ES-I3 (cell line): ENCODE results near the gene TSPO.

Experiments used
- H3K36me3 ChIP-seq: 2 replicates; pipeline ENCODE4 v1.6.1; 2013; ENCODE audit warnings: mild to moderate bottlenecking, low read length, control low read depth, moderate library complexity; ENCODE audit not compliant: insufficient read depth
- H3K4me1 ChIP-seq: 2 replicates; pipeline ENCODE4 v1.6.1; 2013; ENCODE audit warnings: mild to moderate bottlenecking, control low read depth, low read length; ENCODE audit not compliant: insufficient read depth
- H3K9ac ChIP-seq: 2 replicates; pipeline ENCODE4 v1.6.1; 2013; ENCODE audit warnings: low read depth, mild to moderate bottlenecking, low read length, moderate library complexity
- H3K9me3 ChIP-seq: 2 replicates; pipeline ENCODE4 v1.6.1; 2013; ENCODE audit warnings: mild to moderate bottlenecking, low read length, moderate library complexity; ENCODE audit not compliant: control insufficient read depth, insufficient read depth

The TSPO gene

GRCh38 chr22:43187171-43188099 is 36.1 kb downstream of the TSPO start:
- H3K9ac ChIP-seq, result peak overlapping the region; percentile 58
- H3K9me3 ChIP-seq, result no peaks in the 10 kb centered on the region
- no peaks in the 10 kb centered on the region for H3K36me3 ChIP-seq
- H3K4me1 ChIP-seq, result peaks cover 11% of the 10 kb centered on the region; the same call in 1 of the 2 replicates

GRCh38 chr22:43188829-43189545 is 37.6 kb downstream of the TSPO start:
- Histone ChIP-seq H3K9me3 (no peaks in the 10 kb centered on the region), H3K36me3 (no peaks in the 10 kb centered on the region), H3K4me1 (peaks cover 11% of the 10 kb centered on the region; the same call in 1 of the 2 replicates), H3K9ac (no peak overlapping the region)

GRCh38 chr22:43191831-43192230 is 40.5 kb downstream of the TSPO start:
- H3K9ac ChIP-seq, result no peak overlapping the region
- no peaks in the 10 kb centered on the region for H3K9me3 ChIP-seq
- no peaks in the 10 kb centered on the region for H3K36me3 ChIP-seq
- peaks cover 5% of the 10 kb centered on the region; the same call in 1 of the 2 replicates for H3K4me1 ChIP-seq

- no peaks in the 10 kb centered on the region for H3K9me3 ChIP-seq
- peaks cover 1% of the 10 kb centered on the region; the same call in 1 of the 2 replicates for H3K4me1 ChIP-seq
- no peak overlapping the region for H3K9ac ChIP-seq
- no peaks in the 10 kb centered on the region for H3K36me3 ChIP-seq
Observed at GRCh38 chr22:43197271-43197941, 46.0 kb downstream of the TSPO start.

GRCh38 chr22:43198126-43198525 is 46.8 kb downstream of the TSPO start:
- Histone ChIP-seq H3K4me1 (peaks cover 8% of the 10 kb centered on the region; the same call in 1 of the 2 replicates), H3K9ac (no peak overlapping the region), H3K9me3 (no peaks in the 10 kb centered on the region), H3K36me3 (no peaks in the 10 kb centered on the region)

GRCh38 chr22:43198936-43199335 is 47.6 kb downstream of the TSPO start:
- no peak overlapping the region for H3K9ac ChIP-seq
- H3K9me3 ChIP-seq, result no peaks in the 10 kb centered on the region
- H3K4me1 ChIP-seq, result peaks cover 8% of the 10 kb centered on the region; the same call in 1 of the 2 replicates
- no peaks in the 10 kb centered on the region for H3K36me3 ChIP-seq

- H3K9ac ChIP-seq, result no peak overlapping the region
- H3K36me3 ChIP-seq, result no peaks in the 10 kb centered on the region
- H3K4me1 ChIP-seq, result peaks cover 8% of the 10 kb centered on the region; the same call in 1 of the 2 replicates
- H3K9me3 ChIP-seq, result no peaks in the 10 kb centered on the region
Observed at GRCh38 chr22:43199541-43199940, 48.2 kb downstream of the TSPO start.

GRCh38 chr22:43200031-43200430 is 48.7 kb downstream of the TSPO start:
- Histone ChIP-seq H3K9ac (no peak overlapping the region), H3K4me1 (peaks cover 8% of the 10 kb centered on the region; the same call in 1 of the 2 replicates), H3K36me3 (no peaks in the 10 kb centered on the region), H3K9me3 (no peaks in the 10 kb centered on the region)

- no peaks in the 10 kb centered on the region for H3K9me3 ChIP-seq
- H3K9ac ChIP-seq, result no peak overlapping the region
- H3K36me3 ChIP-seq, result no peaks in the 10 kb centered on the region
- peaks cover 8% of the 10 kb centered on the region; the same call in 1 of the 2 replicates for H3K4me1 ChIP-seq
Observed at GRCh38 chr22:43200555-43200954, 49.2 kb downstream of the TSPO start.

GRCh38 chr22:43201486-43202219 is 50.3 kb downstream of the TSPO start:
- H3K9ac ChIP-seq, result no peak overlapping the region

GRCh38 chr22:43202326-43202725 is 51.0 kb downstream of the TSPO start:
- Histone ChIP-seq H3K36me3 (no peaks in the 10 kb centered on the region), H3K9me3 (no peaks in the 10 kb centered on the region), H3K9ac (no peak overlapping the region), H3K4me1 (peaks cover 14% of the 10 kb centered on the region; the same call in 1 of the 2 replicates)

More at GRCh38 chr22:43201486-43202219, 50.3 kb downstream of the TSPO start:
- no peaks in the 10 kb centered on the region for H3K9me3 ChIP-seq
- no peaks in the 10 kb centered on the region for H3K36me3 ChIP-seq
- H3K4me1 ChIP-seq, result peaks cover 10% of the 10 kb centered on the region; the same call in 1 of the 2 replicates

GRCh38 chr22:43202756-43203410 is 51.5 kb downstream of the TSPO start:
- Histone ChIP-seq H3K36me3 (no peaks in the 10 kb centered on the region), H3K9ac (no peak overlapping the region)

GRCh38 chr22:43203471-43203981 is 52.2 kb downstream of the TSPO start:
- Histone ChIP-seq H3K9ac (peak overlapping the region; percentile 34; the same call in 1 of the 2 replicates), H3K9me3 (no peaks in the 10 kb centered on the region), H3K36me3 (no peaks in the 10 kb centered on the region), H3K4me1 (peaks cover 14% of the 10 kb centered on the region; the same call in 1 of the 2 replicates)

More at GRCh38 chr22:43202756-43203410, 51.5 kb downstream of the TSPO start:
- peaks cover 14% of the 10 kb centered on the region; the same call in 1 of the 2 replicates for H3K4me1 ChIP-seq
- H3K9me3 ChIP-seq, result no peaks in the 10 kb centered on the region
